ENCODE measurements around the gene SPEF2.

GRCh38 chr5:35862126-35862525, 244.5 kb downstream of the SPEF2 start:
- TF ChIP-seq SCRT1 (tag by site-specific recombination; IDR thresholded peaks at IDR 0.05; ENCODE audit: borderline replicate concordance) = no peak
- no peak for TF ChIP-seq BCL11A (tag by site-specific recombination; IDR thresholded peaks at IDR 0.05; ENCODE audit: low read depth)
- TF ChIP-seq ZNF624 (tag by site-specific recombination; IDR thresholded peaks at IDR 0.05) = no peak
- TF ChIP-seq, protein P1, sequence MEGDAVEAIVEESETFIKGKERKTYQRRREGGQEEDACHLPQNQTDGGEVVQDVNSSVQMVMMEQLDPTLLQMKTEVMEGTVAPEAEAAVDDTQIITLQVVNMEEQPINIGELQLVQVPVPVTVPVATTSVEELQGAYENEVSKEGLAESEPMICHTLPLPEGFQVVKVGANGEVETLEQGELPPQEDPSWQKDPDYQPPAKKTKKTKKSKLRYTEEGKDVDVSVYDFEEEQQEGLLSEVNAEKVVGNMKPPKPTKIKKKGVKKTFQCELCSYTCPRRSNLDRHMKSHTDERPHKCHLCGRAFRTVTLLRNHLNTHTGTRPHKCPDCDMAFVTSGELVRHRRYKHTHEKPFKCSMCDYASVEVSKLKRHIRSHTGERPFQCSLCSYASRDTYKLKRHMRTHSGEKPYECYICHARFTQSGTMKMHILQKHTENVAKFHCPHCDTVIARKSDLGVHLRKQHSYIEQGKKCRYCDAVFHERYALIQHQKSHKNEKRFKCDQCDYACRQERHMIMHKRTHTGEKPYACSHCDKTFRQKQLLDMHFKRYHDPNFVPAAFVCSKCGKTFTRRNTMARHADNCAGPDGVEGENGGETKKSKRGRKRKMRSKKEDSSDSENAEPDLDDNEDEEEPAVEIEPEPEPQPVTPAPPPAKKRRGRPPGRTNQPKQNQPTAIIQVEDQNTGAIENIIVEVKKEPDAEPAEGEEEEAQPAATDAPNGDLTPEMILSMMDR (tag by site-specific recombination; IDR thresholded peaks at IDR 0.05) = no peak
- no peak for TF ChIP-seq ZNF394 (tag by site-specific recombination; IDR thresholded peaks at IDR 0.05; ENCODE audit: borderline replicate concordance)
- TF ChIP-seq ZNF514 (tag by site-specific recombination; IDR thresholded peaks at IDR 0.05) = no peak
- TF ChIP-seq EGR2 (tag by site-specific recombination; IDR thresholded peaks at IDR 0.05; ENCODE audit: low read depth) = no peak
- TF ChIP-seq ZNF174 (tag by site-specific recombination; IDR thresholded peaks at IDR 0.05) = no peak
- TF ChIP-seq, protein P2, sequence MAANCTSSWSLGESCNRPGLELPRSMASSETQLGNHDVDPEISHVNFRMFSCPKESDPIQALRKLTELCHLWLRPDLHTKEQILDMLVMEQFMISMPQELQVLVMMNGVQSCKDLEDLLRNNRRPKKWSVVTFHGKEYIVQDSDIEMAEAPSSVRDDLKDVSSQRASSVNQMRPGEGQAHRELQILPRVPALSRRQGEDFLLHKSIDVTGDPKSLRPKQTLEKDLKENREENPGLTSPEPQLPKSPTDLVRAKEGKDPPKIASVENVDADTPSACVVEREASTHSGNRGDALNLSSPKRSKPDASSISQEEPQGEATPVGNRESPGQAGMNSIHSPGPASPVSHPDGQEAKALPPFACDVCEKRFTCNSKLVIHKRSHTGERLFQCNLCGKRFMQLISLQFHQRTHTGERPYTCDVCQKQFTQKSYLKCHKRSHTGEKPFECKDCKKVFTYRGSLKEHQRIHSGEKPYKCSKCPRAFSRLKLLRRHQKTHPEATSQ (tag by site-specific recombination; IDR thresholded peaks at IDR 0.05) = no peak
- no peak for TF ChIP-seq ZNF366 (tag by site-specific recombination; conservative IDR thresholded peaks at IDR 0.05)
- no peak for TF ChIP-seq ZNF341 (tag by site-specific recombination; IDR thresholded peaks at IDR 0.05; ENCODE audit: low read depth)

Data from HEK293 (cell line).